HG02763 (cell line): ENCODE data around the gene PCCA.
A peak's percentile ranks its signal among the peaks of the same experiment; 100 is the strongest.

Experiments used
- ATAC-seq: cut with Tn5 transposase; IDR thresholded peaks from one replicate; pipeline ENCODE4 v1.9.1; 2021; ENCODE audit warnings: mild to moderate bottlenecking, moderate library complexity; ENCODE audit not compliant: unreplicated experiment

PCCA gene

DNA sequence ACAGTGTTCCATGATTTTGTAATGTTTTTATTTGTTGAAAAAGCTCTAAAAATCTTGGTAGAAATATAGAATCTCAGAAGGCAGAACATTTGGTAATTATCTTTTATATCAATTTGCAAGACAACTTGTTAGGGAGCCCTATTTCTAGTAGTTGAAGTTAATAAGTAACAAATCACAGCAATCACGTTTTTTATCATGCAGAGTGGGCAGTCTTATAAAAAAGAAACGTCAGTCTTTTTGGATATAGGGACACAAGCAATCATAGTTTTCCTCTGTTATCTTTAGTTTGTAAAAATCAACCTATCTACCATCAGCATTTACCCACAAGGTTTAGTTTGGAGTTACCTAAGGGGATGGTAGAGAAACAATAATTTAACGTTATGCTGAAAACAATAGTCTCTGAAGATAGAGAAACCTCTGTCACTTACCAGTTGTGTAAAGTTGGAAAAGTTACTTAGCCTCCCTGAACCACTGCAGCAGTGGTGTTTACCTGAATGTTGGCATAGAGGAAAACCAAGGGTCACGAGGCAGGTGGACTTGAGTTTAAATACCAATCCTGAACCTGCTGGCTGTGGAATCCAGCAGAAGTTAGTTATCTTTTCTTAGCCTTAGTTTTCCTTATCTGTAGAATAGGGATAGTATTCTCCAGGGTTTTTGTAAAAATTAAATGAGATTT lies 306.9 kb downstream of the PCCA start:
- no peak for ATAC-seq

DNA sequence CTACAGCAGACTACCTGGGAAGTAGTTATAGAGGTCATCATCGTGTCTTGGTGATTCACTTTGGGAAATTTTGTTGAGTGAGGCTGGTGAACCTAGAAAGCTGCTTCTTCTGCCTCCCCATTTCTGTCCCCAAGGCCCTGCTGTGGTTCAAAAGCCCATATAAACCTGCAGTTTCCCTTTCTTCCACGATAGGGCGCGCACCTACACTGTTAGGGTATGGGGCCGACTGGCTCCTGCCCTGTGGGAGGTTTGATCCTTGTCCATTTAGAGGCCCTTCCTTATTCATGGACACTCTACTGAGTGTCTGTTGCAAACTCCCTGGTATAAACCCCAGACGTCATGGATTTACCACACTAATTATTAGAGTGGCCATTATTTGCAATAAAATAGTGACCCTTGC lies 307.9 kb downstream of the PCCA start:
- ATAC-seq: no peak

DNA sequence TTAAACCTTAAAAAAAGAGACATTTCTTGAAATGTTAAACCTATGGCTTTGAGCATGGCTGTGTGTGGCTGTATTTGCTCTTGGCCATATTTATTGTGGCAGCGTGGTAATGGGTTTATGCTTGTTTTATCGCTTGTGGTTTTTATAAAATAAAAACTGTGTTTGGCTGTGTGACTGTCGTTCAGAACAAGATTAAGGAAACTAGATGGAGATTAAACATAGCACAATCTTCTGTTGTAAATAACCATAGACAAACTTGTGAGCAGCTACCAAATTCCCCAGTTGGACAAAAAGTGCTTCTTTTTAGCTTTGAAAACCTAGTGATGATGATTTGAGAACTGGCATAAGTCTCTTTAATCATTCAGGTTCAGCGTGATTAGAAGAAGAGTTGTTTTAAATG lies 308.7 kb downstream of the PCCA start:
- no peak for ATAC-seq

- ATAC-seq: no peak
Observed at GRCh38 chr13:100398360-100398759, 309.5 kb downstream of the PCCA start.

- no peak for ATAC-seq
Observed at GRCh38 chr13:100399455-100399854, 310.6 kb downstream of the PCCA start.

GRCh38 chr13:100403675-100404074 lies 314.8 kb downstream of the PCCA start:
- no peak for ATAC-seq

DNA sequence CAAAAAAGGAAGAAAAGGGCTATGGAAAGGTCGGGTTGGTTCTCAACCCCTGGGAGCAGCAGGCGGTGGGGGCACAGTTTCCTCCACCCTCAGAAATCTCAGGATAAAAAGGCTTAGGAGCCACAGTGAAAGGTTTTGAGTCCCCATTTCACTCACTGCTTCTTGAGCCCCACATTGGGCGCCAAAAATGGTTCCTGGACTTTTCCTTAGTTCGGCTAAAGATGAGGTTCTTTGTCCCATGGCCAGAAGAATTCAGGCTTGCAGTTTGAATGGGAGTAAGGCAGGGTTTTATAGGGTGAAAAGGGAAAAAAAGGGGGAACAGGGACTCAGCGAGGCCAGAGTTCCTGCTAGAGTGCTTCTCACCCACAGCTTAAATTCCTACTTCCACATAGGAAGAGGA lies 320.2 kb downstream of the PCCA start:
- ATAC-seq: no peak

DNA sequence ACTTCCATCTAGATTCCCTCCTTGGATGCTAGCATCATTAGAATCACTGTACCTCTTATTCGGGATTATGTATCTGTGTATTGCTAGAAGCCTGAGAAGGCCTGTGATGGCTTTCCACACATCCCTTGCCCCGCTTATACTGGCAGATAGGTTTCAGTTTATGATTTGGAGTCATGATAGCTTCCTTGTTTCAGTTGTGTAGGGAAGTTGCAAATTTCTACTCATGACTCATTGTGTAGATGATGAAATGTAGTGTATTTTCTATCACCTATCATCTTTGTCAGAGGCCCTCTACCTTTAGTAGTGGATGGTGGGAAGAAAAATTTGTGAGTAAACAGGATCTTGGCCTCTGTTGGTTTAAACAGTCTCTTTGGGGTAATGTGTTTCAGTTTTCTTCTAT lies 334.5 kb downstream of the PCCA start:
- no peak for ATAC-seq

DNA sequence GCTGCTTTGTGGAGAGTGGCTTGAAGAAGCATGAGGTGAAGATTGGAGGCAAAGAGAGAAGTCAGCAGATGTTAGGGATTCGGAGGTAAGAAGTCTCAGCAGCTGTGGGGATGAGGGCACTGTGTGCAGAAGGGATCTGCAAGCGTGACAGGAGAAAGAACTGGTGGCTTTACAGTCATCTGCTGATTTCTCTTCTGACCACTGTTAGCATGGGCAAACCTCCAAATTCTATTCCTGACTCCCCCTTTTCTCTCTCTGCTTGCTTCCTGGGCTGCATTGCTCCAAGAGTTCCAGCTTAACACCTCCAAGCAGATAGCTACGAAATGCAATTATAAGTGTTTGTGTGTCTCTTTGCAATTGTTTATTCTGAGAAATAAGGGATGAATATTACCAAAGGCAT lies 340.1 kb downstream of the PCCA start:
- ATAC-seq: no peak

DNA sequence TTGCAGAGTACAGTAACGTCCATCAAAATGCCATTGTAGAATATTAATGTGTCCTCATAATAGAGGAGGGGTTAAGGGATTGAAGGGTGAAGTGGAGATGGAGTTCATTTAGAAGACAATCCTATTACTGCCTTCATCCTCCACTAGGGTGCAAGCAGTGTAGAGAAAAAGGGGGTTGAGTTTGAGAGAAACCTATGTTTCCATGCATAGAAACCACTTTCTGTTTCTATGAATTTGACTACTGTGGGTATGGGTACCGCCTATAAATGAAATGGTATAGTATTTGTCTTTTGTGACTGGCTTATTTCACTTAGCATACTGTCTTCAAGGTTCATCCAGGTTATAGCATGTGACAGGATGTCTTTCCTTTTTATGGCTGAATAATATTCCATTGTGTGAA lies 343.7 kb downstream of the PCCA start:
- no peak for ATAC-seq

DNA sequence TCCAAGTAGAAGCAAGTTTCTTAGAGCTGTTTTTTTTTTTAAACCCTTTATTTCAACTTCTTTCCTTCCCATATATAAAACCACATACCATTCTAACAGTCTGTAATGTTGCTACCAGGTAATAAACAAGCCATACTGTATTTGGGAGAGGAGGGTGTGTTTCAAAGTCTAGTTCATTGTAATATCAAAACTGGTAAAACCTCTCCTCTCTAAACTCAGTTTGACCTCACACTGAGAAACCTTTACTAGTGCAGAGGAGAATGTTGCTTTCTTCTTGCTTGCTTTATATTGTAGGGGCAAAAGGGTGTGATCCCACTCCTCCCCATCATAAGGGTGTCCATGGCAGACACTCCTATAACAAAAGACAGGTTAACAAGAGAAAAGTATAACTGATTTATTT lies 344.6 kb downstream of the PCCA start:
- ATAC-seq: no peak

- ATAC-seq: peak; percentile 87
Observed at GRCh38 chr13:100434010-100434763, 345.3 kb downstream of the PCCA start.

GRCh38 chr13:100436099-100436498 lies 347.2 kb downstream of the PCCA start:
- no peak for ATAC-seq

- no peak for ATAC-seq
Observed at GRCh38 chr13:100438059-100438788, 349.3 kb downstream of the PCCA start.

- ATAC-seq: no peak
Observed at GRCh38 chr13:100439247-100439970, 350.5 kb downstream of the PCCA start.

- ATAC-seq: no peak
Observed at GRCh38 chr13:100440751-100441425, 352.0 kb downstream of the PCCA start.

DNA sequence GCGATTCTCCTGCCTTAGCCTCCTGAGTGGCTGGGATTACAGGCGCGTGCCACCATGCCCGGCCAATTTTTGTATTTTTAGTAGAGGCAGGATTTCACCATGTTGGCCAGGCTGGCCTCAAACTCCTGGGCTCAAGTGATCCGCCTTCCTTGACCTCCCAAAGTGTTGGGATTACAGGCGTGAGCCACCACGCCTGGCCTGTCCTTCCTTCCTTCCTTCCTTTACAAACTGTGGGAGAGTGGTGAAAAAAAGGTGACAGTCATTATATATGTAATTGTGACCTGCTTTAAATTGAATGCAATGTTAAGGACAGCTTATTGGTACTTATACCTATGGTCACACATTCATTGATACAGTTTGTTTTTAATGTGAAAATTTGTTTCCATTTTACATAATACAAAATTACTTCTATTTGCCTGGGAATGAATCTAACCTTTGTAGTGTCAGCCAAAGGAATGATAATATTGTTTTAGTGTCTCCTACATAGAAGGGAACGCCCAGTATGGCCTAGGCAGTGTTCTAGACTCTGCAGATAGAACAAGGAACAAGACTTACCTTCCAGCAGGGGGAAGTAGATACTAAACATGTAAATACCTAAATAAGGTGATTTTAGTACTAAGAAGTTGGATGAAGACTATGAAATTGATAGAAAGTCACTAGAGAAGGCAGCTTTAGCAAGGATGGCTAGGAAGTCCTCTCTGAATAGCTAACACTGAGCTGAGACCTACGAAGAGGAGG lies 353.4 kb downstream of the PCCA start:
- ATAC-seq: no peak

GRCh38 chr13:100443278-100443997 lies 354.5 kb downstream of the PCCA start:
- no peak for ATAC-seq

GRCh38 chr13:100443998-100444328 lies 355.1 kb downstream of the PCCA start:
- ATAC-seq: no peak

DNA sequence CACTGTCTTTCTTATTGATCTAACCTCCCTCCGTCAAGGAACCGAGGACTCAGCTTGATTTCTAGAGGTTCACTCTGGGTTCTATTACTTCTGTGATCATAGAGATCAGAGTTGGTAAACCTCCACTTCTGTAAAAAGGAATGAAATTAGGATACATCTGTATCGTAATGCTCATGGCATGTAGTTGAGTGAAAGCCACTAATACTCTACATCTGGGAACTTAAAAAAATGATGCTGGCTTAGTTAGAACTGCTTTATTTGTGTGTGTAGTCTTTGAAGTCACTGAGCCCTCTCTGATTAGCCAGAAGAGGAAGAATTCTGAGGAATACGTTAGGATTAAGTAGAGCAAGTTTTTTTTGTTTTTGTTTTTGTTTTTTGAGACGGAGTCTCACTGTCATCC lies 358.9 kb downstream of the PCCA start:
- ATAC-seq: no peak
